Esophagus squamous epithelium (tissue), 5 donors: Measurements from ENCODE around the gene P4HTM. TPM values are rescaled to one million over a fixed set of nuclear protein-coding genes. Genes with fewer than 3 reads are reported as not detected.

Experiments used
- DNase-seq: peaks from one replicate; lab custom pipeline; 2025; lab: John Stamatoyannopoulos, UW
- H3K27ac ChIP-seq, 4 donors: fragments of 200-600 bp; sonication (generic); one replicate each; pipeline ENCODE4 v1.5.1; 2016 to 2019; ENCODE audit warnings: mild to moderate bottlenecking in 1 of 4
- H3K27me3 ChIP-seq, 4 donors: fragments of 200-600 bp; sonication (generic); 1 replicate in 3 of 4; 2 replicates in 1 of 4; pipeline versions ENCODE4 v1.5.1 to v1.6.0; 2017 to 2021; ENCODE audit warnings: antibody characterized with exemption in 1 of 4
- H3K36me3 ChIP-seq, 3 donors: fragments of 200-600 bp; sonication (generic); one replicate each; pipeline ENCODE4 v1.5.1; 2016 to 2019
- H3K4me1 ChIP-seq, 3 donors: fragments of 200-600 bp; sonication (generic); one replicate each; pipeline ENCODE4 v1.5.1; 2017 to 2019
- H3K4me3 ChIP-seq, 4 donors: fragments of 200-600 bp; sonication (generic); 1 replicate in 3 of 4; 2 replicates in 1 of 4; pipeline ENCODE4 v1.5.1; 2016 to 2019; ENCODE audit warnings: mild to moderate bottlenecking in 2 of 4, moderate library complexity in 1 of 4
- H3K9me3 ChIP-seq, 3 donors: fragments of 200-600 bp; sonication (generic); one replicate each; pipeline ENCODE4 v1.5.1; 2016 to 2019
- CTCF ChIP-seq, 6 experiments: fragments of 450-650 bp in 4 of 6; fragments of 200-600 bp in 2 of 6; sonication (generic) in 2 of 6; IDR thresholded peaks; one replicate each; pipeline ENCODE4 v1.5.1; 2016 to 2019; ENCODE audit warnings: antibody characterized with exemption in 6 of 6, mild to moderate bottlenecking in 4 of 6, moderate library complexity in 4 of 6
- POLR2A ChIP-seq, 4 donors: fragments of 450-650 bp; IDR thresholded peaks; one replicate each; pipeline ENCODE4 v1.6.1; 2017; ENCODE audit warnings: antibody characterized with exemption in 4 of 4, mild to moderate bottlenecking in 4 of 4, moderate library complexity in 3 of 4
- WGBS, 2 donors: methylation state at CpG; one replicate each; pipeline ENCODE4 v1.1.5; 2018; 5-methylcytosine and 5-hydroxymethylcytosine counted together
- intact Hi-C: fragments of 100-400 bp; cut with DNase I; formaldehyde crosslinking; loops from one replicate; pipeline ENCODE4 v1.15.0; 2022
- total RNA-seq, 4 donors: library from RNA; depleted of rRNA; stranded (reverse); fragments of >200 nt; gene quantifications; one replicate each; pipeline ENCODE4 v1.1.0, GENCODE V29; 2016
- donor health status: DM: yes; HTN: yes; CAD: no.

Gene P4HTM
- total RNA-seq, 4 donors from 2014 or later = 5.7 to 28.1 (median 16.7) TPM

DNA sequence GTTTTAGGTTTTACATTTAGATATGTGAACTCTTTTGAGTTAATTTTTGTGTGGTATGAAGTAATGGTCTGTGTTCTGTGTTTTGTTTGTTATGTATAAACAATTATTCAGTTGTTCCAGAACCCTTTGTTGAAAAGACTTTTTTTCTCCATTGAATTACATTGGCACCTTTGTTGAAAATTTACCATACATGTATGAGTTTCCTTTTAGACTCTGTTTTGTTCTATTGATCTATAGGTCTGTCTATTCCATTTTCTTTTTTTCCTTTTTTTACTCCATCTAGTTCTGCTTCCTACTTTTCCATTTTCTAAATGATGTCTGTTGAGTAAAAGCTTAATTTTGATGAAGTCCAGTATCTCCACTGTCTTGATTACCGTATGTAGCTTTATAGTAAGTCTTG lies 40.0 kb upstream of the P4HTM start:
- DNase-seq = no peak
- no peaks in the 10 kb centered on the region for H3K9me3 ChIP-seq
- peaks cover 0 to 12% (median 0%) of the 10 kb centered on the region in 3 donors for H3K4me1 ChIP-seq
- WGBS, 2 donors = 79 to 87% methylated on average over 1 of the region's 1 CpG
- H3K4me3 ChIP-seq = no peak overlapping the region
- H3K36me3 ChIP-seq = peaks cover 0 to 59% (median 9%) of the 10 kb centered on the region in 3 donors
- no peaks in the 10 kb centered on the region for H3K27me3 ChIP-seq
- intact Hi-C loops = no loop called here
- TF ChIP-seq POLR2A (IDR thresholded peaks at IDR 0.05) (no peak), CTCF (IDR thresholded peaks at IDR 0.05) (no peak)
- no peak overlapping the region for H3K27ac ChIP-seq

- peaks cover 0 to 12% (median 0%) of the 10 kb centered on the region in 3 donors for H3K4me1 ChIP-seq
- H3K27me3 ChIP-seq = no peaks in the 10 kb centered on the region
- no peak overlapping the region for H3K27ac ChIP-seq
- no peak overlapping the region for H3K4me3 ChIP-seq
- no peak for DNase-seq
- 72% methylated on average over 4 of the region's 4 CpGs for WGBS, 2 donors
- no peak for TF ChIP-seq POLR2A (IDR thresholded peaks at IDR 0.05)
- TF ChIP-seq CTCF (IDR thresholded peaks at IDR 0.05) = no peak
- peaks cover 0 to 50% (median 9%) of the 10 kb centered on the region in 3 donors for H3K36me3 ChIP-seq
- no peaks in the 10 kb centered on the region for H3K9me3 ChIP-seq
- intact Hi-C loops = no loop called here
These were observed 38.3 kb upstream of the P4HTM start for GRCh38 chr3:48951764-48952163.

DNA sequence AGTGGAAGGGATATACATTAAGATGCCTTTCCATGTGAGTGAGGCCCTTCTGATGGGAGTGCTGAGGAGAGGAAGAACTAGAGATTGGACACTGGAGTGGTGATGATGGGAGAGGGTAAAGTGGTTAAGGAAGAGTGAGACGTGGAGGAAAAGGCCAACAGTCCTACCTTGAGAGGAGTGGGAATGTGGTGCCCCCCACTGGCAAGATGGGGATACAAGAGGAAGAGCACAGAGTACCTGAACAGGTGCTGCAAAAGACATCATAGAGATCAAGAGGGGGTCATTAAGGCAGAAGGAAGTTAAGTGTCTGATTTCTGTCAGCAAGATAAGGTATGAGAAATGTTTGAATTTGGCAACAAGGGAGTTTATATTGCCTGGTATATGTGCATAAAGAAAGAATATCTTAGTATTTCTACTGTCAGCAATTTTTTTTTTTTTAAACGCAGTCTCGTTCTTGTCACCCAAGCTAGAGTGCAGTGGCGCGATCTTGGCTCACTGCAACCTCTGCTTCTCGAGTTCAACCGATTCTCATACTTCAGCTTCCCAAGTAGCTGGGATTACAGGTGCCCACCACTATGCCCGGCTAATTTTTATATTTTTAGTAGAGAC lies 37.4 kb upstream of the P4HTM start:
- 84 to 86% methylated on average over 8 of the region's 8 CpGs for WGBS, 2 donors
- TF ChIP-seq CTCF (IDR thresholded peaks at IDR 0.05) = peak in 5 of 6 experiments; percentile 5 to 41 (median 28)
- TF ChIP-seq POLR2A (IDR thresholded peaks at IDR 0.05) = no peak
- H3K9me3 ChIP-seq = no peaks in the 10 kb centered on the region
- intact Hi-C loops = no loop called here
- peaks cover 0 to 12% (median 0%) of the 10 kb centered on the region in 3 donors for H3K4me1 ChIP-seq
- DNase-seq = no peak
- H3K27ac ChIP-seq = no peak overlapping the region
- peaks cover 0 to 50% (median 9%) of the 10 kb centered on the region in 3 donors for H3K36me3 ChIP-seq
- no peak overlapping the region for H3K4me3 ChIP-seq
- no peaks in the 10 kb centered on the region for H3K27me3 ChIP-seq

DNA sequence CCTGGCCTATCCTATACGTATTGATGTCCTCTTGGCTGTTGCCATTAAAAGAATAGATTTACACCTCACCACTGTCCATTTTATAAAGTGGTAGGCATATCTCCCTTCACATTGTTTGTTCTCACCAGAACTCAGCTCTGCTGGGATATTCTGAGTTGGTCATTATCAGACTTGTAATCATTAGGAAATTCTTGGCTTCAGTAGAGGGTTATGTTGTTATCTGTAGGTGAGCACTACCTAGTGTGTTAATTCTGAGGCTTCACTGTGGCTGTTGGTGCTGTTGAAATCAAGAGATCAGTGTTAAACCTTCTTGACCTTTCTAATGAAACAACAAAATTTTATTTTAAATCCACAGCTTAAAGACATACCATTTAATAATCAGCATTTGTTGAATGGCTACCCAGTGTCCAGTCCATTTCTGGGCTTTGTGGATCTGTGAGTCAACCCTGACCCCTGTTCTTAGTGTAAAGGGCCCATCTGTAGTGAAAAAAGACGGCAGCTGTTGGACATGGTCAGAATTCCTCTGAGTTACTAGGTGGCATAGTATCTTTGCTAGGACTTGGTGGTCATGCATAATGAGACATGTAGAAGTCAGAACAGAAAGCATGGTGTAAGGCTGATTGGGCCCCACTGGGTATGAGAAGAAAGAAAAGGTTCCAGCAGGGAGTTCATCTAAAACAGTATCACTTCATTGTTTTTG lies 32.9 kb upstream of the P4HTM start:
- no peak overlapping the region for H3K27ac ChIP-seq
- TF ChIP-seq CTCF (IDR thresholded peaks at IDR 0.05) = no peak
- no peak for TF ChIP-seq POLR2A (IDR thresholded peaks at IDR 0.05)
- peaks cover 0 to 63% (median 15%) of the 10 kb centered on the region in 3 donors for H3K36me3 ChIP-seq
- H3K4me3 ChIP-seq = no peak overlapping the region
- intact Hi-C loops = no loop called here
- no peak for DNase-seq
- no peaks in the 10 kb centered on the region for H3K9me3 ChIP-seq
- no peaks in the 10 kb centered on the region for H3K27me3 ChIP-seq
- whole genome bisulfite sequencing, 2 donors = 85 to 90% methylated on average over 2 of the region's 2 CpGs
- H3K4me1 ChIP-seq = no peaks in the 10 kb centered on the region

DNA sequence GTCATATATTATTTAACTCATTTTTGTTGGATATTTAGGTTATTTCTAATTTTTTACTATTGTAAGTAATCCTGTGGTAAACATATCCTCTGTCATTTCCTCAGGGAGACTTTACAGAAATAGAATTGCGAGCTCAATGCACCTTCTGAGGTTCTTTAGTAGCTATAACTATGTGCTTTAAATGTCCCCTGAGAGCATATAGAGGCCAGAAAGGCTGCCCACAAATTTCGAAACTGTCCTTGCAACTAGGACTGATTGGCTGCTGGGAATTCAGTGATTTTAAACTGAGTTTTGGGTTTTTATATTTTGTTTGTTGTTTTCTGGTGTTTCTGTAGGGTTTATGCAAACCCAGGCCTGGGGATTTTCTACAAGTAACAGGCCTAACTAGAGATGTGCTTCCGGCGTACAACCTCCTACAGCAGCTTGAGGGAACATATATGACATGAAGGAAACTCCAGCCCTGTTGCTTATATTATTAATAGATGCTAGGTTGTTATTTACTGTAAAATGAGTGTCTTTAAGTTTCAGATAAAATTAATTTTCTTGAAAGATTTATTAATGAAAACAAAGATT lies 29.1 kb upstream of the P4HTM start:
- no peak for TF ChIP-seq CTCF (IDR thresholded peaks at IDR 0.05)
- intact Hi-C loops = no loop called here
- DNase-seq = no peak

More for the DNA sequence above, 29.1 kb upstream of the P4HTM start:
- Histone ChIP-seq H3K27ac (no peak overlapping the region), H3K27me3 (no peaks in the 10 kb centered on the region), H3K4me1 (no peaks in the 10 kb centered on the region), H3K36me3 (peaks cover 7 to 73% (median 12%) of the 10 kb centered on the region in 3 donors), H3K9me3 (no peaks in the 10 kb centered on the region), H3K4me3 (no peak overlapping the region)
- 76 to 84% methylated on average over 4 of the region's 4 CpGs for WGBS, 2 donors
